Measurements from ENCODE around the gene SIX5. TPM values are rescaled to one million over a fixed set of nuclear protein-coding genes. Genes with fewer than 3 reads are reported as not detected.

The SIX5 gene
- total RNA-seq, 1 experiment from 2014 or later = 38.7 TPM

GRCh38 chr19:45767881-45768654 is 984 bp downstream of the SIX5 start:
- intact Hi-C loops (cut with micrococcal nuclease; ENCODE audit: unreplicated experiment) (loop anchor here (10.0 kb wide), 1 partner anchor 63 kb away; no protein-coding TSS in a partner anchor), in situ Hi-C loops (cut with HindIII; ENCODE audit: low pct_unique_long_range_greater_than_20kb, low sequenced_read_pairs) (no loop called here)
- BruUV-seq (replicated peaks) = no TSS peak
- no peak for TF ChIP-seq TCF7L2 (IDR thresholded peaks at IDR 0.05; ENCODE audit: low read depth, low read length)
- TF ChIP-seq SIN3A (IDR thresholded peaks at IDR 0.05; ENCODE audit: borderline replicate concordance, insufficient read depth, low read depth, low read length) = 0 out of 2 replicates have a peak, but pooled peaks have one; percentile 19
- Histone ChIP-seq H3K4me1 (ENCODE audit: control insufficient read depth, insufficient read depth, low read length) (peaks cover 38% of the 10 kb centered on the region), H3K27ac (ENCODE audit: low read length) (peak overlapping the region; percentile 86), H3K9me3 (ENCODE audit: control insufficient read depth, insufficient read depth, low read depth, low read length) (no peaks in the 10 kb centered on the region), H3K36me3 (ENCODE audit: control insufficient read depth, insufficient read depth, low read length) (no peaks in the 10 kb centered on the region; the same call in 1 of the 2 replicates), H3K27me3 (ENCODE audit: control insufficient read depth, insufficient read depth, low read length) (no peaks in the 10 kb centered on the region), H3K4me3 (ENCODE audit: low read depth in 2 of 2, low read length in 2 of 2) (peak overlapping the region; percentile 66 to 77)
- ATAC-seq = peak; percentile 23
- CTCF ChIA-PET = interaction anchor here (0.6 to 2.1 kb wide), 3 partner anchors 33 to 88 kb away, joined by 3 to 13 read pairs (median 5); partner anchors contain the start of gene QPCTL
- POLR2A ChIA-PET = interaction anchor here (1.6 kb wide), 1 partner anchor 51 kb away, joined by 3 read pairs; no protein-coding TSS in a partner anchor
- DNase-seq (ENCODE audit: low read depth, low spot score) = no peak

GRCh38 chr19:45767410-45767880 is 1.6 kb downstream of the SIX5 start:
- Histone ChIP-seq H3K27me3 (ENCODE audit: control insufficient read depth, insufficient read depth, low read length) (no peaks in the 10 kb centered on the region), H3K27ac (ENCODE audit: low read length) (peak overlapping the region; percentile 86), H3K4me1 (ENCODE audit: control insufficient read depth, insufficient read depth, low read length) (peaks cover 32% of the 10 kb centered on the region), H3K4me3 (ENCODE audit: low read depth in 2 of 2, low read length in 2 of 2) (peak overlapping the region; percentile 66 to 77), H3K36me3 (ENCODE audit: control insufficient read depth, insufficient read depth, low read length) (no peaks in the 10 kb centered on the region; the same call in 1 of the 2 replicates), H3K9me3 (ENCODE audit: control insufficient read depth, insufficient read depth, low read depth, low read length) (no peaks in the 10 kb centered on the region)
- TF ChIP-seq CTCF (IDR thresholded peaks at IDR 0.05) (no peak), SIN3A (IDR thresholded peaks at IDR 0.05; ENCODE audit: borderline replicate concordance, insufficient read depth, low read depth, low read length) (0 out of 2 replicates have a peak, but pooled peaks have one; percentile 22), POLR2AphosphoS5 (IDR thresholded peaks at IDR 0.05; ENCODE audit: low read depth, low read length) (peak; percentile 42), REST (IDR thresholded peaks at IDR 0.05; ENCODE audit: insufficient read depth in 1 of 2, low read depth in 2 of 2, low read length in 1 of 2) (no peak), TCF7L2 (IDR thresholded peaks at IDR 0.05; ENCODE audit: low read depth, low read length) (no peak)
- POLR2A ChIA-PET = interaction anchor here (0.6 kb wide), 2 partner anchors 16 to 834 kb away, joined by 7 to 14 read pairs; no protein-coding TSS in a partner anchor
- no TSS peak for BruUV-seq (replicated peaks)
- in situ Hi-C loops (cut with HindIII; ENCODE audit: low pct_unique_long_range_greater_than_20kb, low sequenced_read_pairs) = no loop called here
- DNase-seq (ENCODE audit: low read depth, low spot score) = no peak
- ATAC-seq = peak; percentile 3; the same call in 1 of the 2 replicates
- CTCF ChIA-PET = interaction anchor here (0.6 kb wide), 1 partner anchor 33 kb away, joined by 3 read pairs; no protein-coding TSS in a partner anchor
- intact Hi-C loops (cut with micrococcal nuclease; ENCODE audit: unreplicated experiment) = loop anchor here (10.0 kb wide), 1 partner anchor 63 kb away; no protein-coding TSS in a partner anchor
